GM19324 (cell line): Measurements from ENCODE around the gene SFSWAP.

Experiments
- ATAC-seq: cut with Tn5 transposase; IDR thresholded peaks from one replicate; pipeline ENCODE4 v1.9.1; 2021; ENCODE audit warnings: mild to moderate bottlenecking, moderate library complexity; ENCODE audit not compliant: unreplicated experiment, low FRiP score

The SFSWAP gene

GRCh38 chr12:131782061-131782460, 71.2 kb downstream of the SFSWAP start:
- no peak for ATAC-seq

- ATAC-seq: no peak
Measured at GRCh38 chr12:131783915-131784541, 73.1 kb downstream of the SFSWAP start.

DNA sequence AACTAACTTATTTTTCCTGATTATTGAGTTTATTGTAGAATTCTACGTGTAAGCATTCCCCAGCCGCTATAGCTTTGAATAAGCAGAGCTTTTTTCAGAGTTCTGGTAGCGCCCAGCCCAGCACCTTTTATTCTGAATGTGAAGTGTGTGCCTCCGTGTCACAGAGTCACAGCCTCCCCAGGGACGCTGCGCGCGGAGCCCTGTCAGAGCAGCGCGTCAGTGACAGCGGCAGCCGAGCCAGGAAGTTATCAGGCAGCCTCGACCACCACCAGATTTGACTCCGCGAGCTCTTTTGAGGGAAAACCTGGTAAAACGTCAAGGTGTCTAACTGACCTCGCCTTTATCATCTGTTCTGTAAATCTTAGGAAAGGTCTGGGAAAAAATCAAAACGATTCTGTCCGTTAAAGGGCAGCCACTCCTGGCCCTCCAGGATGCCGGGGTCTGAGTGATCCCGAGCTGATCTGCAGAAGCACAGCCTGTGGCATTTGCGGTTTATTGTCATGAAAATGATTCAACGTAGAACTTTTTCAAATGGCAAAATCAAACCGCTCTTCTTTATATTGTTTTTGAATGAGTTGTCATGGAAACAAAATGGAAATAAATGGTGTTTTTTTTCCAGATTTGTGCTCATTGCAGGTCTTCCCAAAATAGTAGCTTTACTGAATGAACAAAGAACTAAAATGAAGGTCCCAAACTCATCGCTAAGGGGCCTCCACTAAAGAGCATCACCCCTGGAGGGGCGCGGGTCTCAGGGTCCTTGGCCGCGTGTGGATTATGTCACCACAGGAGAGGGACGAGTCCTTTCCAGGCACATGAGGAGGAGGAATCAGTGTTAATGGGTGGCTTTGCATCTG, 74.2 kb downstream of the SFSWAP start:
- no peak for ATAC-seq

- no peak for ATAC-seq
Measured at GRCh38 chr12:131785763-131786330, 75.0 kb downstream of the SFSWAP start.

DNA sequence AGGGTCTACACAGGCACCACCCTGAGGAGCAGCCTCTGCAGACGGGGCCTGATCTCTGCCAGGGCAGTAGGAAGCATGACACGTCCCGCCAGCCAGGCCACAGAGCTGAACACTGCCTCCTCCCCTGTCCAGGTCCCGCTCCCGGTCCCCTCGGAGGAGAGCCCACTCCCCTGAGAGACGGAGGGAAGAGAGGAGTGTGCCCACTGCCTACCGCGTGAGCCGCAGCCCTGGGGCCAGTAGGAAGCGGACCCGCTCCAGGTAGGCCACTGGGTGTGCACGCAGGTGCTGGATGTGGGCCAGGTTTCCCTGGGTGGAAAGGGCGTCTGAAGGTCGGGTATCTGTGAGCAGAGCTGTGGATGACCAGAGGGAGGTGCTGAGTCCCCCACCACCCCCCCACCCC, 75.4 kb downstream of the SFSWAP start:
- no peak for ATAC-seq

DNA sequence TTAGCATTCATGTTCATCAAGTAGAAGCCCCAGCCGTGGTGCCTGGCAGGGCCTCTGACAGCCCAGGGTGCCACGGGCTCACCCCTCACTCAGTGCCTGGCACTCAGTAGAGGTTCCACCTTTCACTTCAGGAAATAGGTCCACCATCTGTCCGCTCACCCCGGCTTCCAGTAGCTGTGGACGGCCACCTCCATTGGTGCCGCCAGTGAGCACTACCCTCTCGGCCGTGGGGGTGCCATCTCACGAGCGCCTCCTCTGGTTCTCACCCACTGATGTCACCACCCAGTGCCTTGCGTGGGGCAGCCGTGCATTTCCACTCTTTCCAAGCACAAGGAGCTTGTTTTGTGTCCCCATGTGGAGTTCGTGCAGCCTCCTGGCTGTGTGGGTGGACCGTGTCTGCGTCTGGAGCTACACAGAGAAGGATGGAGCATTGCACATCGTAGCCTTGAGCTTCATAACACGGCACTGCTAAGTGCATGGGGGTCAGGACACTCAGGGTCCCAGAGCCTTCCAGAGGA, 76.3 kb downstream of the SFSWAP start:
- ATAC-seq: no peak

DNA sequence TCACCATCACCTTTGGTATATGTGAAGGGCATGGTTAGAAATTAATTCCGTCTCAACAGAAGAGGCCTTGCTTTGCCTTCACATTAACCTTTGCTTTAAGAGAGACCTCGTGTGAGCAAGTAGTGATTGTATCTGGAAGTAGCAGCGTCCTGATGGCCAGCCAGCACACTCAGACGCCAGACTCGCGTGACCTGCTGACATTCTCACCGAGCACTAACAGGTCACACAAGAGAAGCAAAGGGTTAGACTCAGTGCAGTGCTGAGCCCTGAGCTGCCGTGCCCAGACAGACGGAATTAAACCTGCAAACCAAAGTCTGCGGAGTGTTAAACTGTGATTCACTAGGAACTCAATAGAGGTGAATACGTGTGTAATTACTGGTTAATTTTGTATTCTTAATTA, 77.2 kb downstream of the SFSWAP start:
- ATAC-seq: no peak

DNA sequence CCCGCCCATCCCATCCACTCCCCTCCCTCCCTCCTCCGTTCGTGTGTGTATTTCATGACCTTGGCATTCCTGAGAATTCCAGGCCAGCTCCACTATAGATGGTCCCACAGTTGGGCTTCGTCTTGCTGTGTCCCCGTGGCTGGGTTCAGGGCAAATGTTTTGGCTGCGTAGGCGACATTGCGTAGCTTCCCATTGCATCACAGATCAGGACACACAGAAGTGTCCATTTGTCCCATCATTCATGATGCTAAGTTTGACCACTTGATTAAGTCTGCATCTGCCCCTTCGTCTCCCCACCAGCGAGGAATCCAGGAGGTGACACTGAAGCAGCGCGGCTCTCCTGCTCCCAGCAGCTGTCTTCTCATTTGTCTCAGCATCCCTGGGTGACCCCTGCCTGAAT, 78.7 kb downstream of the SFSWAP start:
- no peak for ATAC-seq

DNA sequence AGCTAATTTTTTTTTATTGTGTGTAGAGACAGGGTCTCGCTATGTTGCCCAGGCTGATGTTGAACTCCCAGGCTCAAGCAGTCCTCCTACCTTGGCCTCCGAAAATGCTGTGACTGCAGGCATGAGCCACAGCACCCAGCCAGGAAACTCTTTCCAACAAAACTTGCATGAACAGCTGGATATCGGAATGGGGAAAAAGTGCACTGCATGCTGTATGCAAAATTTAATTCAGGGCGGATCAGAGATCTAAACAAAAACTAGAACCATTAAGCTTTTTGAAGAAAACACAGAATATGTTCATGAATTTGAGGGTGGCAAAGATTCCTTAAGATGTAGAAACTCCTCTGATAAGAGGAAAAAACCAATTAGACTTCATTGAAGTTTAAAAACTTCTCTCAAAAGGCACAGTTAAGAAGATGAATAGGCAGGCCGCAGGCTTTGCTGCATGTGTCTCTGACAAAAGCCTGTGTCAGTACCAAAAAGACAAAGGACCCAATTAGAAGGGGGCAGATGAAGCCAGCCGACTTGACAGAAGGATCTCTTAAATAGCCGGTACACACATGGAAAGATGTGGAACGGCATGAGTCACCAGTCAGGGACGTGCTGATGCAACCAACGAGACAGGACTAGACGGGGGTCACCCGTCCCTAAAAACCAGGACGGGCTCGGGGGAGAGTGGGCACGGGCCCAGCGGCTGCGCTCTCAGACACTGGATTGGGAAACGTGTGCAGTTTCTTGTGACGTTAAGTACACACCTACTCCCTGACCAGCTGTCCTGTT, 82.5 kb downstream of the SFSWAP start:
- ATAC-seq: no peak

DNA sequence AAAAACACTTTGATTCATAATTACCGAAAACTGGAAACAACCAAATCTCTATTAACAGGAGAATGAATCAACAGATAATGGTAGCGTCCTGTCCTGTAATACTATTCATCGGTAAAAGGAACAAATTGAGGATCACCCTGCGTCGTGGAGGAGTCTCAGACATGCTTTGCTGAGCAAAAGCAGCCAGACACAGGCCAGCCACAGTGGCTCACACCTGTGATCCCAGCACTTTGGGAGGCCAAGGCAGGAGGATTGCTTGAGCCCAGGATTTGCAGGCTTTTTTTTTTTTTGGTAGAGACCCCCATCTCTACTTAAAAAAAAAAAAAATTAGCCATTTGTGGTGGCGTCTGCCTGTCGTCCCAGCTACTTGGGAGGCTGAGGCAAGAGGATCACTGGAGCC, 83.2 kb downstream of the SFSWAP start:
- ATAC-seq: no peak

GRCh38 chr12:131794573-131794972, 83.7 kb downstream of the SFSWAP start:
- no peak for ATAC-seq

DNA sequence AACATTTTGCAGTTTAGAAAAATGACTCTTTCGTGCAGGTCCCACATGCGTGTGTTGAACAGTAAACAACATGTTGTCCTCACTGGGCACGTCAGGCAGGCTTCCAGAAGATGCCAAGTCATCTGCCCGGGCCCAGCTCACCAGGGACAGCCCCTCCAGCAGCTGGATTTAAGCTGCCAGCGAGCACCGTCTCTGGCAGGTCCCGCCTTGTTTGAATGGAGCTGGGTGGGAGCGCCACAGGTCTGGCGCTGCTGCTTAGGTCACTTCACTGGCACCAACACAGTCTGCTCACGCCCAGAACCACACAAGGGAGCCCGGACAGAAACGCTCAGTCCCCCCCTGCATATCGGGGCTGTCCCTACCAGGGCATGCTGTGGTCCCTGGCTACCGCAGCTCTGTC, 84.2 kb downstream of the SFSWAP start:
- ATAC-seq: no peak

DNA sequence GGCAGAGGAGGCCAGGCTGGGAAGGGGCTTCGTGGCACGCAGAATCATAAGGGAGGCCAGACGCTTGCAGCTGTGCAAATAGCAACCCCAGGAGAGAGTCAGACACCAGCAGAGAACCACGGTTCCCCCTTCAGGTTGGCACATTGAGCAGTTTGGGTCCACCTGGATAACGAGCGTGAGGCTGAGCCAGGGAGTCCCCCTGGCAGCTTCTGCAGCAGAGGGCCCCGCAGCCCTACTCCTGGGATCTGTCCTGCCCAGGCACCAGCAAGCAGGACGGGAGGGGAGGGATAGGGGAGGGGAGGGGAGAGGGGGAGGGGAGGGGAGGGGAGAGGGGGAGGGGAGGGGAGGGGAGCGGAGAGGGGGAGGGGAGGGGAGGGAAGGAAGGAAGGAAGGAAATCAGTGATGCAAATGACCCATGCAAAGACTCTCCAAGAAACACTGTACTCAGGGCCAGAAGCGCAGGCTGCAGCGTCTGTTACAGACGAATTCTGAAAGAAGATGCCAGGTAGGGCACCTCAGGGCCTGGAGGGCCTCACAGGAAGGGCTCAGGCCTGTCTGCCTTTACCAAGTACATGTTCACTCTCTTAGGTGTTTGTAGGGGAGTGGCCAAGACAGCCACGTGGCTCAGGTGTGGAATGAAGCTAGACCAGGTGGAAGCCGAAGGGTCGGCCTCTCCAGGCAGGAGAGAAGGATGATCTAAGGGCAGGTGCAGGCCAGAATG, 85.0 kb downstream of the SFSWAP start:
- no peak for ATAC-seq

- ATAC-seq: no peak
Measured at GRCh38 chr12:131796411-131796736, 85.5 kb downstream of the SFSWAP start.

DNA sequence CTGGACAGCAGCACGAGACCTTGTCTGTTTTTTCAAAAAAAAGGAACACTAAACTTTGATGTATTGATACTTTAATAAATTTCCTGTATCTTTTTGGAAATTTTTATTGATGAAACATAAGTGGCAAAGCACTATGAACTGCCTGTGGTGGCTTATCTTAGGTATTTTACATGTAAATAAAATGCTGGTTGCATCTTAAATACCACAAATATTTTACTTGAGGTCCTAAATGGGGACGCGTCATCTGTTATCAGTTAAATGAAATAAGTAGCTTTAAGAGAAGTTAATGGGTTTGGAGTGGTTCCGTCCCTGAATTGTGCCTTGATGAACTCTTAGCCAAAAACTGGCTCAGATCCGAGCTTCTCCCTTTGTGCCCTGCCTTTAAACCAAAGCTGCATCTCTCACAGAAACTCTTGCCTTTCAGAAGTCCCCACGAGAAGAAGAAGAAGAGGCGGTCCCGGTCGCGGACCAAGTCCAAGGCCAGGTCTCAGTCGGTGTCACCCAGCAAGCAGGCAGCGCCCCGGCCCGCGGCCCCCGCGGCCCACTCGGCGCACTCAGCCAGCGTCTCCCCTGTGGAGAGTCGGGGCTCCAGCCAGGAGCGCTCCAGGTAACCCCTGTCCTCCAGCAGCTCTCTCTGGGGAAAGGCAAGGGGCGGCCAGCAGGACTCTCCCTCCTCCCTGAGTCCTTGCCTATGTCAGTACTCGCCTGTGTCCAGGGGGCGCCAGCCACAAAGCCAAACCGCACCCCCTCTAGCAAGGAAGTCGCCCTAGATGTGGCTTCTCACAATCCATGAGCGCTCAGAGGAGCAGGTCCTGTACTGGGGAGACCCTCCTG, 86.1 kb downstream of the SFSWAP start:
- no peak for ATAC-seq

GRCh38 chr12:131797588-131797934, 86.7 kb downstream of the SFSWAP start:
- ATAC-seq: no peak

- no peak for ATAC-seq
Measured at GRCh38 chr12:131799195-131799594, 88.3 kb downstream of the SFSWAP start.

DNA sequence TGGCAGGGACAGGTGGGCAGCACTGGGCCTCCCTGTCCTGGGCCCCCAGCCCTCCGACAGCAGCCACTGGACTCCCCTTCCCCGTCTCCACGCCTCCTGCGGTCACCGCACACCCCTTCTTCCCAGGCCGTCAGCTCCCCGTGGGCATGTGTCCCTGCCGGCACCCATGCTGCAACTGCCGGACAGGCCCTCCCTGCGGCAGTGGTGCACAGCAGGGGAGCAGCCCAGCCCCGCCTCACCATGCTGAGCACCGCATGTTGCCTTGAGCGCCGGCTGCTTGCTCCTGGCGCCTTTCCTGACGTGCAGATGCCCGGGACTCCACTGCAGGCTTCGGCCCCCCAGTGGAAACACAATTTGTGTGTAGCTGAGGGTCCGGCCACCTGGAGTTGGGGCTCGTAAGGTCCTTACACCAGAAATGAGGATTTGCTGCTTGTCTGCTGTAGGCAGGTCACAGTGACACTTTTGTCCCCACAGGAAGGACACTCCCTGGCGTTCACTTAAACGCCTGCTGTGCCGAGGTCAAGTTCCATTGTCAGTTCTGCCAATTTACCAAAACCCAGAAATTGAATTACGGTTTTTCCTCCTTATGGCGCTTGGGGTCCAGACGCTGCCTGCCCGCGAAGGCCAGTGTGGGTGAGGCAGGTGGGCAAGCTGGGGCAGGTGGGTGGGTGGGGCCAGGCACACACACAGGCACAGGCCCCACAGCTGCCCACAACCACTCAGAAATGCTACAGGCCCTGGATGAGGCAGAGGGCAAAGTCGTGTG, 89.1 kb downstream of the SFSWAP start:
- ATAC-seq: no peak

GRCh38 chr12:131800594-131801135, 89.8 kb downstream of the SFSWAP start:
- no peak for ATAC-seq
